RWPE1 (cell line): ENCODE measurements around the gene HOXB7.

ENCODE experiments used
- CTCF ChIA-PET: fragments of 350-600 bp; sonication (Branson Sonifier 250); formaldehyde crosslinking; extraction: SDS; loops from one replicate; lab custom pipeline; 2021; lab: Yijun Ruan, JAX
- POLR2A ChIA-PET: fragments of 400-600 bp; formaldehyde crosslinking; extraction: SDS; loops from one replicate; lab custom pipeline; 2020; ENCODE audit warnings: antibody characterized with exemption; ENCODE audit not compliant: low non-redundant PET; lab: Yijun Ruan, JAX
- DNase-seq: peaks from one replicate; pipeline ENCODE4 v3.0.0; 2012; ENCODE audit warnings: low spot score
- H3K27ac ChIP-seq: fragments of 450-650 bp; 2 replicates; pipeline ENCODE4 v1.5.1; 2017
- CTCF ChIP-seq: fragments of 450-650 bp; conservative IDR thresholded peaks from 2 replicates; pipeline ENCODE4 v1.5.1; 2017; ENCODE audit warnings: low read depth, mild to moderate bottlenecking

Gene HOXB7

GRCh38 chr17:48618256-48618896 is 7.6 kb upstream of the HOXB7 start:
- POLR2A ChIA-PET = no interaction called here
- DNase-seq = peak; percentile 91
- TF ChIP-seq CTCF = peak; percentile 98
- no peak overlapping the region for H3K27ac ChIP-seq
- CTCF ChIA-PET = interaction anchor here (0.5 to 1.8 kb wide), 26 partner anchors 9 to 593 kb away, joined by 3 to 15 read pairs (median 3); no protein-coding TSS in a partner anchor

GRCh38 chr17:48617471-48618255 is 6.8 kb upstream of the HOXB7 start:
- no peak overlapping the region for H3K27ac ChIP-seq
- no peak for DNase-seq
- ChIA-PET CTCF (interaction anchor here (0.5 to 1.8 kb wide), 23 partner anchors 8 to 592 kb away, joined by 3 to 15 read pairs (median 3); no protein-coding TSS in a partner anchor), POLR2A (no interaction called here)
- no peak for TF ChIP-seq CTCF

- DNase-seq = no peak
- no peak overlapping the region for H3K27ac ChIP-seq
- no peak for TF ChIP-seq CTCF
- CTCF ChIA-PET = interaction anchor here (0.6 to 1.3 kb wide), 3 partner anchors 50 to 437 kb away, joined by 3 read pairs; no protein-coding TSS in a partner anchor
- POLR2A ChIA-PET = no interaction called here
These were observed 6.1 kb upstream of the HOXB7 start for GRCh38 chr17:48616717-48617470.

- ChIA-PET CTCF (interaction anchor here (0.6 to 1.3 kb wide), 3 partner anchors 49 to 436 kb away, joined by 3 read pairs; no protein-coding TSS in a partner anchor), POLR2A (no interaction called here)
- H3K27ac ChIP-seq = no peak overlapping the region
- no peak for DNase-seq
- no peak for TF ChIP-seq CTCF
These were observed 5.3 kb upstream of the HOXB7 start for GRCh38 chr17:48615963-48616716.

GRCh38 chr17:48615047-48615962 is 4.5 kb upstream of the HOXB7 start, which contains the start of gene HOXB8:
Gene HOXB8 (minus strand): TSS chr17:48615292. CDS start chr17:48614704, 588 bp downstream.
- DNase-seq = no peak
- no peak for TF ChIP-seq CTCF
- ChIA-PET CTCF (interaction anchor here (0.6 to 1.3 kb wide), 6 partner anchors 89 to 532 kb away, joined by 3 to 4 read pairs (median 3); no protein-coding TSS in a partner anchor), POLR2A (no interaction called here)
- H3K27ac ChIP-seq = no peak within 1 kb of the TSS
